Panc1 (cell line): ENCODE measurements around the gene ERO1A. TPM values are rescaled to one million over a fixed set of nuclear protein-coding genes. Genes with fewer than 3 reads are reported as not detected.

ENCODE experiments used
- ATAC-seq: fragments of 200-7000 bp; cut with Tn5 transposase; 2 replicates; pipeline ENCODE4 v1.9.1; 2020; ENCODE audit warnings: mild to moderate bottlenecking, moderate library complexity
- BruUV-seq: library from RNA; stranded (reverse); fragments of 400-500 nt; replicated peaks from 2 replicates; lab custom pipeline; 2021; lab: Mats Ljungman, UMichigan
- CTCF ChIA-PET: fragments of 300-600 bp; sonication (Branson Sonifier 250); formaldehyde crosslinking; loops from one replicate; lab custom pipeline; 2022; ENCODE audit warnings: antibody characterized with exemption; lab: Charles Lee
- POLR2A ChIA-PET: fragments of 300-600 bp; sonication (Branson Sonifier 250); formaldehyde crosslinking; loops from one replicate; lab custom pipeline; 2022; ENCODE audit warnings: antibody characterized with exemption; lab: Charles Lee
- DNase-seq: peaks from one replicate; pipeline ENCODE4 v3.0.0-alpha.2; 2010; ENCODE audit warnings: low read depth, low spot score
- H3K27ac ChIP-seq: 2 replicates; pipeline ENCODE4 v1.5.1; 2011; ENCODE audit warnings: mild to moderate bottlenecking, low read length, inconsistent platforms
- H3K27me3 ChIP-seq: fragments of 200-500 bp; sonication (Bioruptor generic); 2 replicates; pipeline ENCODE4 v1.6.0; 2014; ENCODE audit warnings: low read length, inconsistent platforms; ENCODE audit not compliant: control insufficient read depth, insufficient read depth
- H3K36me3 ChIP-seq: fragments of 200-500 bp; sonication (Bioruptor generic); 2 replicates; pipeline ENCODE4 v1.5.1; 2014; ENCODE audit warnings: inconsistent platforms, mild to moderate bottlenecking, low read length, moderate library complexity; ENCODE audit not compliant: control insufficient read depth, insufficient read depth
- H3K4me1 ChIP-seq: 2 replicates; pipeline ENCODE4 v1.5.1; 2011; ENCODE audit warnings: inconsistent platforms, mild to moderate bottlenecking, low read length, moderate library complexity; ENCODE audit not compliant: control insufficient read depth, insufficient read depth
- H3K4me3 ChIP-seq, 2 experiments: 2 replicates each; pipeline ENCODE4 v1.5.1; 2011 to 2012; ENCODE audit warnings: low read depth in 2 of 2, low read length in 2 of 2, mild to moderate bottlenecking in 2 of 2, inconsistent platforms in 1 of 2, moderate library complexity in 1 of 2
- H3K9me3 ChIP-seq: fragments of 200-500 bp; sonication (Bioruptor generic); 2 replicates; pipeline ENCODE4 v1.5.1; 2014; ENCODE audit warnings: low read depth, mild to moderate bottlenecking, inconsistent platforms, low read length, moderate library complexity; ENCODE audit not compliant: control insufficient read depth, insufficient read depth
- POLR2AphosphoS5 ChIP-seq: IDR thresholded peaks from 2 replicates; pipeline ENCODE4 v1.6.1; 2012; ENCODE audit warnings: mild to moderate bottlenecking, low read depth, low read length, moderate library complexity
- REST ChIP-seq, 2 experiments: IDR thresholded peaks; 2 replicates each; pipeline ENCODE4 v1.6.1; 2011 to 2012; ENCODE audit warnings: low read depth in 2 of 2, control low read depth in 1 of 2, low read length in 1 of 2, mild to moderate bottlenecking in 1 of 2, moderate library complexity in 1 of 2; ENCODE audit not compliant: insufficient read depth in 1 of 2
- SIN3A ChIP-seq: IDR thresholded peaks from 2 replicates; pipeline ENCODE4 v1.6.1; 2012; ENCODE audit warnings: low read depth, mild to moderate bottlenecking, low read length, moderate library complexity, borderline replicate concordance; ENCODE audit not compliant: insufficient read depth
- TCF7L2 ChIP-seq: IDR thresholded peaks from 2 replicates; pipeline ENCODE4 v1.6.1; 2011; ENCODE audit warnings: mild to moderate bottlenecking, low read depth, low read length, inconsistent platforms
- in situ Hi-C: cut with HindIII; loops from 2 replicates; pipeline ENCODE4 v1.10.0; 2016; ENCODE audit warnings: low sequenced_read_pairs, low pct_unique_long_range_greater_than_20kb
- intact Hi-C: fragments of 100-400 bp; cut with micrococcal nuclease; formaldehyde crosslinking; loops from one replicate; pipeline ENCODE4 v1.10.0; 2022; ENCODE audit not compliant: unreplicated experiment
- total RNA-seq: library from RNA; stranded (reverse); gene quantifications from one replicate; pipeline ENCODE4 v1.2.1, GENCODE V29; 2021; ENCODE audit not compliant: unreplicated experiment
- TF ChIP-seq, protein P1 (sequence below): fragments of 450-650 bp; IDR thresholded peaks from 2 replicates; pipeline ENCODE4 v1.5.1; 2017; ENCODE audit warnings: mild to moderate bottlenecking

The ERO1A gene
- total RNA-seq, 1 experiment from 2014 or later = 83.3 TPM

DNA sequence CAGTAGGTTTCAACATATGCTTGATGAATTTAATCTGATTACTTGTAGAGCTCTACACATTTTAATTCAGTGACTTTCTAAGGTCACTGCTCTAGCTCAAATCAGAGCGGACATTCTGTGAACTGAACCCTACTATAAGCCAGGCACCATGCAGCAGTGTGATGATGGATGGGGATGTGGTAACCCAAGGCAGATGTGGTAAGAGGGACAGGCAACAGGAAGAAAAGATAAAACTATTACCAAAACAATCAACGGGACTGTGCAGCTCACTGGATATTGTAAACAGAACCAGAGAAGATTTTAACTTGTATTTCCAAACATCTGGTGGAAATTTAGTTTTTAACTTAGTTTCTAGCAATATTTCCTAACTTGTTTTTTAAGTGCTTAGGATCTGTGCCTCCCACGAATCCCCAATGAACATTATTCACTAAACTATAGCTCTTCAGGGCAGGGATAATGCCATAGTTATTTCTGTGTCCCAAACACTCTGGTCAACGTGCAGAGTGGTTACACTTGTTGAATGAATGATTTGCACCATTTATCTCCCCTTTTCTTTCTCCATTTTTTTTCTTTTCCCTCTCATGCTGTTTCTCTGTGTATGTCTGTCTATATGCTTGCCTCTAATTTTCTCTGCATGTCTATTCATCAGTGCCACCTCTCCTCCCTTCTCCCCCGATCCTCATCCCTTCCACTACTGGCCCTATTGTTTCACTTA, 3.0 kb downstream of the ERO1A start:
- ChIA-PET CTCF (no interaction called here), POLR2A (interaction anchor here (0.6 kb wide), 1 partner anchor 140 kb away, joined by 3 read pairs; the partner anchor contains the start of gene TXNDC16)
- Histone ChIP-seq H3K4me1 (peaks cover 20% of the 10 kb centered on the region), H3K36me3 (no peaks in the 10 kb centered on the region), H3K27me3 (no peaks in the 10 kb centered on the region), H3K9me3 (no peaks in the 10 kb centered on the region), H3K4me3 (peak overlapping the region in 1 of 2 experiments; percentile 95; a peak in 1 of 4 replicates), H3K27ac (peak overlapping the region; percentile 61; the same call in 1 of the 2 replicates)
- DNase-seq (no peak), ATAC-seq (no peak)
- TF ChIP-seq, protein P1, sequence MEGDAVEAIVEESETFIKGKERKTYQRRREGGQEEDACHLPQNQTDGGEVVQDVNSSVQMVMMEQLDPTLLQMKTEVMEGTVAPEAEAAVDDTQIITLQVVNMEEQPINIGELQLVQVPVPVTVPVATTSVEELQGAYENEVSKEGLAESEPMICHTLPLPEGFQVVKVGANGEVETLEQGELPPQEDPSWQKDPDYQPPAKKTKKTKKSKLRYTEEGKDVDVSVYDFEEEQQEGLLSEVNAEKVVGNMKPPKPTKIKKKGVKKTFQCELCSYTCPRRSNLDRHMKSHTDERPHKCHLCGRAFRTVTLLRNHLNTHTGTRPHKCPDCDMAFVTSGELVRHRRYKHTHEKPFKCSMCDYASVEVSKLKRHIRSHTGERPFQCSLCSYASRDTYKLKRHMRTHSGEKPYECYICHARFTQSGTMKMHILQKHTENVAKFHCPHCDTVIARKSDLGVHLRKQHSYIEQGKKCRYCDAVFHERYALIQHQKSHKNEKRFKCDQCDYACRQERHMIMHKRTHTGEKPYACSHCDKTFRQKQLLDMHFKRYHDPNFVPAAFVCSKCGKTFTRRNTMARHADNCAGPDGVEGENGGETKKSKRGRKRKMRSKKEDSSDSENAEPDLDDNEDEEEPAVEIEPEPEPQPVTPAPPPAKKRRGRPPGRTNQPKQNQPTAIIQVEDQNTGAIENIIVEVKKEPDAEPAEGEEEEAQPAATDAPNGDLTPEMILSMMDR = no peak
- no peak for TF ChIP-seq SIN3A
- intact Hi-C loops (no loop called here), in situ Hi-C loops (no loop called here)
- TSS peak; percentile 37 for BruUV-seq

DNA sequence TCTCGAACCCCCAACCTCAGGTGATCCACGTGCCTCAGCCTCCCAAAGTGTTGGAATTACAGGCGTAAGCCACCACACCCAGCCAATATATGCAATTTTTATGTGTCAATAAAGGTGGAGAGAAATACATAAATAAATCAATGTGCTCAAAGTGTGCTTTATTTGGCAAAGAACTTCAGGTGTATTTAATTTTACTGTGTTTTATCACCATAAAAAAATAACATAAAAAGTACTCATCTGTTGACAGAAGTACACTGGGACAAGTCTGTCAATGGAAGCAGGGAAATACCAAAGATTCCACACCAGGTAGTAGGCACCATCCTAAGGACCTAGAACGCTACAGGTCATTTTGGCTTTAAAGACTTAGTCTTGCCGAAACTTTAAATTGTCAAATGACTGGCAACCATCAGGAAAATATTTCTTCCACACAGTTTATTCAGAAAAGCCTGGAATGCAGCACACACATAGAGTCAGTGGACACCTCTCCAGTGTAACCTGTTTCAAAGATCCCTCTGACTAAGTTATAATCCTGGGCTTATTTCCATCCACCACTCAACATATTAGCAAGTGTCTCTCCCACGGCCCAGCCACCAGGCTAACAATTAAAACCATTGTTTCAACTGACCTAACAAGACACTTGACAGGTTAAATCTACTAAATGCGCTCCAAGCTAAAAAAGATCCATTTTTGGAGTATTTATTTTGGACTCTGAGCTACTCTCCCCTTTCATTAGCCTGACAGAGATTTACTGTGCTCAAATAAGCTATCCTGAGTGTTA, 4.2 kb downstream of the ERO1A start:
- H3K4me1 ChIP-seq = peaks cover 20% of the 10 kb centered on the region
- ChIA-PET CTCF (no interaction called here), POLR2A (interaction anchor here (0.7 kb wide), 1 partner anchor 1653 kb away, joined by 3 read pairs; no protein-coding TSS in a partner anchor)
- H3K27ac ChIP-seq = peak overlapping the region; percentile 61
- no peaks in the 10 kb centered on the region for H3K36me3 ChIP-seq
- H3K27me3 ChIP-seq = no peaks in the 10 kb centered on the region
- DNase-seq (no peak), ATAC-seq (no peak)
- no peak for TF ChIP-seq SIN3A
- no peak for TF ChIP-seq TCF7L2
- TF ChIP-seq POLR2AphosphoS5 = no peak
- no peak for TF ChIP-seq REST (IDR thresholded peaks at IDR 0.05; ENCODE audit: insufficient read depth in 1 of 2, low read depth in 2 of 2, low read length in 1 of 2)
- TF ChIP-seq, protein P1 = no peak
- no peaks in the 10 kb centered on the region for H3K9me3 ChIP-seq
- no peak overlapping the region for H3K4me3 ChIP-seq
- in situ Hi-C loops = no loop called here
- no TSS peak for BruUV-seq
- intact Hi-C loops = no loop called here
